ENCODE results near the gene MAD2L2. TPM values are rescaled to one million over a fixed set of nuclear protein-coding genes. Genes with fewer than 3 reads are reported as not detected.

The MAD2L2 gene
- total RNA-seq, 1 experiment from 2014 or later, result 283 TPM

GRCh38 chr1:11659748-11660147, 21.2 kb downstream of the MAD2L2 start:
- Histone ChIP-seq H3K18ac (ENCODE audit: insufficient read length, low read depth, low read length) (no peak overlapping the region), H2BK5ac (ENCODE audit: insufficient read length, low read length) (no peak overlapping the region), H3K4me2 (ENCODE audit: insufficient read depth, insufficient read length, low read length) (no peak overlapping the region), H2BK15ac (ENCODE audit: low read depth, low read length) (no peak overlapping the region), H3K9me3 (ENCODE audit: control insufficient read depth, low read depth, low read length) (no peaks in the 10 kb centered on the region), H3K9ac (ENCODE audit: extremely low read depth, insufficient read length, low read length) (no peak overlapping the region), H2AFZ (ENCODE audit: low read length) (no peak overlapping the region), H4K8ac (replicated peaks; ENCODE audit: insufficient read length, low read depth, low read length) (no peak overlapping the region), H3K79me2 (ENCODE audit: insufficient read depth, low read length) (no peaks in the 10 kb centered on the region), H2BK20ac (ENCODE audit: low read depth, low read length, poor library complexity, severe bottlenecking) (no peak overlapping the region), H2BK12ac (ENCODE audit: insufficient read length, low read depth, low read length) (no peak overlapping the region), H4K5ac (ENCODE audit: insufficient read length, low read depth, low read length) (no peak overlapping the region), H3K14ac (ENCODE audit: insufficient read depth, low read length) (no peak overlapping the region), H3K27me3 (ENCODE audit: insufficient read depth, low read length) (no peaks in the 10 kb centered on the region), H3K56ac (ENCODE audit: insufficient read length, low read depth, low read length) (no peak overlapping the region), H2BK120ac (ENCODE audit: low read depth, low read length, poor library complexity, severe bottlenecking) (no peak overlapping the region), H3K27ac (ENCODE audit: insufficient read length, low read depth, low read length) (no peak overlapping the region), H3K4me1 (ENCODE audit: insufficient read depth, low read length) (no peaks in the 10 kb centered on the region; the same call in 1 of the 2 replicates), H3K23me2 (ENCODE audit: insufficient read length, low read depth, low read length, poor library complexity, severe bottlenecking) (peaks cover 6% of the 10 kb centered on the region), H3K23ac (ENCODE audit: insufficient read length, low read depth, low read length) (no peak overlapping the region), H4K20me1 (ENCODE audit: control insufficient read depth, insufficient read depth, insufficient read length) (no peaks in the 10 kb centered on the region), H3K4ac (ENCODE audit: low read depth, low read length) (no peak overlapping the region), H4K91ac (ENCODE audit: insufficient read length, low read depth, low read length) (no peak overlapping the region), H3T11ph (ENCODE audit: low read length) (no peak overlapping the region), H2AK5ac (ENCODE audit: insufficient read length, low read length) (no peak overlapping the region), H3K79me1 (ENCODE audit: insufficient read depth, low read depth, low read length, poor library complexity, severe bottlenecking) (no peaks in the 10 kb centered on the region)
- DNase-seq, result no peak
- H3K27ac Mint-ChIP-seq, result no peak overlapping the region
- H3K4me3 Mint-ChIP-seq, result no peak overlapping the region
- peaks cover 14 to 56% (median 43%) of the 10 kb centered on the region in 3 experiments for H3K36me3 Mint-ChIP-seq (ENCODE audit: insufficient read depth in 1 of 3, low read depth in 3 of 3)
- no peaks in the 10 kb centered on the region for H3K9me3 Mint-ChIP-seq
- no peak for TF ChIP-seq CTCF (conservative IDR thresholded peaks at IDR 0.05)
- WGBS (ENCODE audit: extremely low coverage, insufficient read length, low lambda C conversion rate), result no CpG with 5 or more reads among the region's 4 CpGs
- peaks cover 25% of the 10 kb centered on the region for H3K27me3 Mint-ChIP-seq (ENCODE audit: low read depth)
- H3K4me1 Mint-ChIP-seq, result peaks cover 8% of the 10 kb centered on the region in 2 experiments

Measured in H9 (cell line).